ENCODE measurements around the gene ELMO2. TPM values are rescaled to one million over a fixed set of nuclear protein-coding genes. Genes with fewer than 3 reads are reported as not detected.

ELMO2 gene
- total and polyA plus RNA-seq, 2 donors (not counting 1 experiment from before 2014, with no cell fraction given), result 22.1 to 41.7 TPM

DNA sequence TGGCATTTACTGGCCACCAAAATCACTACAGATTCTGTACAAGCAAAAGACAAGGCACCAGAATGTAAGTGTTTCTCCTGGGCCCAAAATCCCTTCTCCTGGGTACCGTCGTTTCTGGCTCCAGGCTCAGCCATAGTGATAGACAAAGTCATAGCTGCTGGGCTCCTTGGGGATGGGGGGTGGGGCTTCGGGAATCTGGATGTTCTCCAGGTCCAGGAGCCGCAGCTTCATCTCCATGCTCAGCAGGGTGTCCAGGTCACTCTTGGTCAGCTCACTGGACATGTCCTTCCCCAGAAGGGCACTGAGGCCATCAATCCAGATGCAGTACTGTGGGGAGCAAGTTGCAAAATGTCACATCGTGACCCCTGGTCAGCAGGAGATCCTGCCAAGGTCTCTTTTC, 39.2 kb downstream of the ELMO2 start:
- TF ChIP-seq, protein P1, sequence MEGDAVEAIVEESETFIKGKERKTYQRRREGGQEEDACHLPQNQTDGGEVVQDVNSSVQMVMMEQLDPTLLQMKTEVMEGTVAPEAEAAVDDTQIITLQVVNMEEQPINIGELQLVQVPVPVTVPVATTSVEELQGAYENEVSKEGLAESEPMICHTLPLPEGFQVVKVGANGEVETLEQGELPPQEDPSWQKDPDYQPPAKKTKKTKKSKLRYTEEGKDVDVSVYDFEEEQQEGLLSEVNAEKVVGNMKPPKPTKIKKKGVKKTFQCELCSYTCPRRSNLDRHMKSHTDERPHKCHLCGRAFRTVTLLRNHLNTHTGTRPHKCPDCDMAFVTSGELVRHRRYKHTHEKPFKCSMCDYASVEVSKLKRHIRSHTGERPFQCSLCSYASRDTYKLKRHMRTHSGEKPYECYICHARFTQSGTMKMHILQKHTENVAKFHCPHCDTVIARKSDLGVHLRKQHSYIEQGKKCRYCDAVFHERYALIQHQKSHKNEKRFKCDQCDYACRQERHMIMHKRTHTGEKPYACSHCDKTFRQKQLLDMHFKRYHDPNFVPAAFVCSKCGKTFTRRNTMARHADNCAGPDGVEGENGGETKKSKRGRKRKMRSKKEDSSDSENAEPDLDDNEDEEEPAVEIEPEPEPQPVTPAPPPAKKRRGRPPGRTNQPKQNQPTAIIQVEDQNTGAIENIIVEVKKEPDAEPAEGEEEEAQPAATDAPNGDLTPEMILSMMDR (IDR thresholded peaks at IDR 0.05), result no peak
- TF ChIP-seq EZH2 (IDR thresholded peaks at IDR 0.05; ENCODE audit: borderline replicate concordance, insufficient read depth, low read depth, low read length, poor library complexity, severe bottlenecking), result no peak
- Histone ChIP-seq H4K20me1 (ENCODE audit: control insufficient read depth, insufficient read depth, low read length, poor library complexity, severe bottlenecking) (peaks cover 19% of the 10 kb centered on the region), H3K27ac (ENCODE audit: low read length in 2 of 2) (no peak overlapping the region), H3K4me3 (ENCODE audit: control extremely low read depth in 1 of 5, extremely low read depth in 1 of 5, insufficient read depth in 1 of 5, low read depth in 2 of 5, low read length in 4 of 5) (no peak overlapping the region), H2AFZ (ENCODE audit: insufficient read depth, low read depth, low read length, poor library complexity, severe bottlenecking) (no peak overlapping the region), H3K9me3 (ENCODE audit: control extremely low read depth in 1 of 3, control insufficient read depth in 2 of 3, insufficient read depth in 1 of 3, low read length in 2 of 3) (no peaks in the 10 kb centered on the region), H3K79me2 (ENCODE audit: control insufficient read depth, insufficient read depth, low read length) (peaks cover 19% of the 10 kb centered on the region), H3K36me3 (replicated peaks in 1 of 2; ENCODE audit: control extremely low read depth in 1 of 2, control insufficient read depth in 1 of 2, extremely low read depth in 1 of 2, insufficient read depth in 2 of 2, low read length in 1 of 2) (peaks cover 0 to 60% of the 10 kb centered on the region in 2 experiments), H3K4me2 (replicated peaks; ENCODE audit: low read depth, low read length, poor library complexity, severe bottlenecking) (no peak overlapping the region), H3K9ac (ENCODE audit: low read length) (no peak overlapping the region), H3K4me1 (ENCODE audit: control insufficient read depth in 2 of 2, insufficient read depth in 2 of 2, low read length in 2 of 2) (peaks cover 18 to 23% of the 10 kb centered on the region in 2 donors), H3K27me3 (replicated peaks in 1 of 4; ENCODE audit: control extremely low read depth in 1 of 4, control insufficient read depth in 3 of 4, insufficient read depth in 4 of 4, low read length in 3 of 4) (no peaks in the 10 kb centered on the region)
- H3K27me3 Mint-ChIP-seq, result no peaks in the 10 kb centered on the region
- H3K27ac Mint-ChIP-seq, result no peak overlapping the region
- DNase-seq (no peak), ATAC-seq (ENCODE audit: low read depth) (no peak)
- H3K4me3 Mint-ChIP-seq, result no peak overlapping the region
- no peaks in the 10 kb centered on the region for H3K9me3 Mint-ChIP-seq (ENCODE audit: insufficient read depth)
- intact Hi-C loops (cut with micrococcal nuclease), result no loop called here
- POLR2A ChIA-PET, result no interaction called here
- CTCF ChIA-PET, result interaction anchor here (0.9 to 1.4 kb wide), 2 partner anchors 34 to 60 kb away, joined by 3 read pairs; no protein-coding TSS in a partner anchor
- WGBS (ENCODE audit: insufficient coverage), result 100% methylated on average over 2 of the region's 5 CpGs
- H3K4me1 Mint-ChIP-seq, result peaks cover 23% of the 10 kb centered on the region

DNA sequence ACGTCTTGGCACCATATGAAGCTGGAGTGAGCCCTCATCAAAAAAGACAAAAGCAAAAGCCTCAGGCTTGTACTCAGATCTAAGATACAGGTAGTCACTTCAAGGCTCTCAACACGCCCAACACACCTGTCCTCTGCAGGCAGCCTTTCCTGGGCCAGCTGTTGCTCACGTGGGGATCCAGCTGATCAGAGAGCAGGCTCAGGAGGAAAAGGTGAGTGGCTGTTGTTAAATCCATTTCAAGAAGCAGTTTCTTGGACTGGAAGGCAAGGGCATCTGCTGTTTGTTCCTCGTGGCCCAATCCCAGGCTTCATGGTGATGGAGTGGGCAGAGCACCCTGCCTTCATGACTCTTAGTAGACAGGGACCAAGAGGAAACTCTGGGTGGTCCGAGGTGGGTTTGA, 39.6 kb downstream of the ELMO2 start:
- Mint-ChIP-seq H3K27ac (peak overlapping the region; percentile 6), H3K4me3 (no peak overlapping the region), H3K4me1 (peaks cover 26% of the 10 kb centered on the region), H3K9me3 (ENCODE audit: insufficient read depth) (no peaks in the 10 kb centered on the region), H3K27me3 (no peaks in the 10 kb centered on the region)
- WGBS (ENCODE audit: insufficient coverage), result 94% methylated on average over 4 of the region's 5 CpGs
- intact Hi-C loops (cut with micrococcal nuclease), result no loop called here
- ChIA-PET POLR2A (no interaction called here), CTCF (interaction anchor here (1.4 kb wide), 1 partner anchor 60 kb away, joined by 3 read pairs; no protein-coding TSS in a partner anchor)
- H3K27ac ChIP-seq (ENCODE audit: low read length in 2 of 2), result no peak overlapping the region
- peaks cover 0 to 61% of the 10 kb centered on the region in 2 experiments for H3K36me3 ChIP-seq (replicated peaks in 1 of 2; ENCODE audit: control extremely low read depth in 1 of 2, control insufficient read depth in 1 of 2, extremely low read depth in 1 of 2, insufficient read depth in 2 of 2, low read length in 1 of 2)
- no peak for TF ChIP-seq EZH2 (IDR thresholded peaks at IDR 0.05; ENCODE audit: borderline replicate concordance, insufficient read depth, low read depth, low read length, poor library complexity, severe bottlenecking)
- TF ChIP-seq, protein P1 (IDR thresholded peaks at IDR 0.05), result no peak
- H3K9ac ChIP-seq (ENCODE audit: low read length), result no peak overlapping the region
- peaks cover 22 to 27% of the 10 kb centered on the region in 2 donors for H3K4me1 ChIP-seq (ENCODE audit: control insufficient read depth in 2 of 2, insufficient read depth in 2 of 2, low read length in 2 of 2)
- no peaks in the 10 kb centered on the region for H3K9me3 ChIP-seq (ENCODE audit: control extremely low read depth in 1 of 3, control insufficient read depth in 2 of 3, insufficient read depth in 1 of 3, low read length in 2 of 3)
- no peaks in the 10 kb centered on the region for H3K27me3 ChIP-seq (replicated peaks in 1 of 4; ENCODE audit: control extremely low read depth in 1 of 4, control insufficient read depth in 3 of 4, insufficient read depth in 4 of 4, low read length in 3 of 4)
- ATAC-seq (ENCODE audit: low read depth) (no peak), DNase-seq (no peak)
- no peak overlapping the region for H2AFZ ChIP-seq (ENCODE audit: insufficient read depth, low read depth, low read length, poor library complexity, severe bottlenecking)
- H3K4me3 ChIP-seq (ENCODE audit: control extremely low read depth in 1 of 5, extremely low read depth in 1 of 5, insufficient read depth in 1 of 5, low read depth in 2 of 5, low read length in 4 of 5), result no peak overlapping the region
- peaks cover 23% of the 10 kb centered on the region for H3K79me2 ChIP-seq (ENCODE audit: control insufficient read depth, insufficient read depth, low read length)
- H4K20me1 ChIP-seq (ENCODE audit: control insufficient read depth, insufficient read depth, low read length, poor library complexity, severe bottlenecking), result peaks cover 23% of the 10 kb centered on the region
- H3K4me2 ChIP-seq (replicated peaks; ENCODE audit: low read depth, low read length, poor library complexity, severe bottlenecking), result no peak overlapping the region
